BJ (cell line): ENCODE measurements around the gene PUS3. TPM values are rescaled to one million over a fixed set of nuclear protein-coding genes. Genes with fewer than 3 reads are reported as not detected.

ENCODE experiments used
- CTCF ChIA-PET: fragments of 350-600 bp; formaldehyde crosslinking; extraction: SDS; loops from one replicate; lab custom pipeline; 2021; ENCODE audit warnings: antibody characterized with exemption, inconsistent platforms; lab: Yijun Ruan, JAX
- POLR2A ChIA-PET: fragments of 300-600 bp; sonication (Branson Sonifier 250); formaldehyde crosslinking; extraction: SDS; loops from one replicate; lab custom pipeline; 2021; ENCODE audit warnings: antibody characterized with exemption; lab: Charles Lee
- DNase-seq: peaks from one replicate; pipeline ENCODE4 v3.0.0-alpha.2; 2011; ENCODE audit warnings: low read depth
- H3K27me3 ChIP-seq: 2 replicates; pipeline ENCODE4 v1.6.0; 2011; ENCODE audit warnings: low read length; ENCODE audit not compliant: control insufficient read depth, insufficient read depth
- H3K36me3 ChIP-seq: 2 replicates; pipeline ENCODE4 v1.5.1; 2011; ENCODE audit warnings: low read length; ENCODE audit not compliant: control insufficient read depth, insufficient read depth
- H3K4me3 ChIP-seq: 2 replicates; pipeline ENCODE4 v1.5.1; 2011; ENCODE audit warnings: low read depth, mild to moderate bottlenecking, control low read depth, low read length
- CTCF ChIP-seq: IDR thresholded peaks from 2 replicates; pipeline ENCODE4 v1.5.1; 2011; ENCODE audit warnings: low read depth, mild to moderate bottlenecking, control low read depth, inconsistent platforms, low read length, moderate library complexity; ENCODE audit not compliant: insufficient read depth
- polyA plus RNA-seq: library from polyadenylated mRNA; depleted of rRNA; stranded (reverse); fragments of >200 nt; gene quantifications from 2 replicates; pipeline ENCODE4 v1.2.3, GENCODE V29; 2011

Gene PUS3
- polyA plus RNA-seq, 1 experiment = 4.1 TPM

- H3K36me3 ChIP-seq = no peaks in the 10 kb centered on the region; the same call in 1 of the 2 replicates
- no peak overlapping the region for H3K4me3 ChIP-seq
- no peaks in the 10 kb centered on the region for H3K27me3 ChIP-seq
- ChIA-PET POLR2A (no interaction called here), CTCF (no interaction called here)
- DNase-seq = no peak
- no peak for TF ChIP-seq CTCF
Measured at GRCh38 chr11:125890447-125891100, 12.4 kb downstream of the PUS3 start.

GRCh38 chr11:125887373-125888324, 15.4 kb downstream of the PUS3 start, which contains the start of gene HYLS1:
Gene HYLS1, plus strand, starts transcription at chr11:125887668. Its CDS starts 11,701 bp downstream, at chr11:125899369.
- Histone ChIP-seq H3K4me3 (peak within 1 kb of the TSS; percentile 62), H3K27me3 (no peaks in the 10 kb centered on the region), H3K36me3 (no peaks in the 10 kb centered on the region)
- POLR2A ChIA-PET = interaction anchor here (0.7 to 1.3 kb wide), 2 partner anchors 8 to 399 kb away, joined by 4 to 5 read pairs; no protein-coding TSS in a partner anchor
- CTCF ChIA-PET = interaction anchor here (0.6 to 2.0 kb wide), 3 partner anchors 9 to 55 kb away, joined by 3 to 8 read pairs (median 4); no protein-coding TSS in a partner anchor
- TF ChIP-seq CTCF = peak; percentile 52
- DNase-seq = peak; percentile 84

- Histone ChIP-seq H3K27me3 (no peaks in the 10 kb centered on the region), H3K4me3 (peak overlapping the region; percentile 62), H3K36me3 (no peaks in the 10 kb centered on the region)
- no peak for TF ChIP-seq CTCF
- no peak for DNase-seq
- POLR2A ChIA-PET = interaction anchor here (1.3 kb wide), 1 partner anchor 9 kb away, joined by 5 read pairs; no protein-coding TSS in a partner anchor
- CTCF ChIA-PET = interaction anchor here (1.4 to 2.0 kb wide), 2 partner anchors 9 to 55 kb away, joined by 3 to 8 read pairs; no protein-coding TSS in a partner anchor
Measured at GRCh38 chr11:125886997-125887372, 16.0 kb downstream of the PUS3 start.

GRCh38 chr11:125883375-125883774, 19.6 kb downstream of the PUS3 start:
- ChIA-PET POLR2A (no interaction called here), CTCF (no interaction called here)
- DNase-seq = no peak
- Histone ChIP-seq H3K4me3 (no peak overlapping the region), H3K36me3 (no peaks in the 10 kb centered on the region), H3K27me3 (no peaks in the 10 kb centered on the region)
- no peak for TF ChIP-seq CTCF

- Histone ChIP-seq H3K36me3 (no peaks in the 10 kb centered on the region), H3K4me3 (no peak overlapping the region), H3K27me3 (no peaks in the 10 kb centered on the region)
- CTCF ChIA-PET = no interaction called here
- TF ChIP-seq CTCF = no peak
- POLR2A ChIA-PET = no interaction called here
- no peak for DNase-seq
Measured at GRCh38 chr11:125881291-125881690, 21.7 kb downstream of the PUS3 start.
